Kidney (tissue), 14 donors: ENCODE measurements around the gene ARFGEF3. TPM values are rescaled to one million over a fixed set of nuclear protein-coding genes. Genes with fewer than 3 reads are reported as not detected.

Experiments used
- DNase-seq, 5 donors: peaks; one replicate each; pipeline ENCODE4 v3.0.0-alpha.2; 2013 to 2020
- FAIRE-seq: peaks from 2 replicates; lab custom pipeline; 2012; peaks lifted over from hg19 to GRCh38; lab: Jason Lieb, UNC
- H3K27ac ChIP-seq, 2 donors: one replicate each; pipeline ENCODE4 v1.7.0; 2013; ENCODE audit warnings: low read depth in 2 of 2, low read length in 2 of 2, inconsistent platforms in 1 of 2
- H3K27me3 ChIP-seq: one replicate; pipeline ENCODE4 v1.7.1; 2013; ENCODE audit warnings: low read length, inconsistent platforms; ENCODE audit not compliant: control insufficient read depth, insufficient read depth
- H3K36me3 ChIP-seq, 3 donors: one replicate each; pipeline versions ENCODE4 v1.7.0 to v1.7.1; 2013; ENCODE audit warnings: low read length in 3 of 3, control low read depth in 1 of 3, inconsistent platforms in 1 of 3; ENCODE audit not compliant: insufficient read depth in 3 of 3, control insufficient read depth in 2 of 3
- H3K4me1 ChIP-seq, 3 donors: one replicate each; pipeline versions ENCODE4 v1.7.0 to v1.7.1; 2013; ENCODE audit warnings: low read length in 3 of 3, inconsistent platforms in 1 of 3, low read depth in 1 of 3; ENCODE audit not compliant: control insufficient read depth in 2 of 3, insufficient read depth in 2 of 3
- H3K4me3 ChIP-seq, 3 donors: one replicate each; pipeline versions ENCODE4 v1.7.0 to v1.8.1; 2013; ENCODE audit warnings: low read length in 3 of 3, control low read depth in 1 of 3, inconsistent platforms in 1 of 3
- H3K9ac ChIP-seq, 3 donors: one replicate each; pipeline versions ENCODE4 v1.7.0 to v1.7.1; 2013; ENCODE audit warnings: low read length in 3 of 3, control low read depth in 1 of 3, inconsistent platforms in 1 of 3
- H3K9me3 ChIP-seq, 3 donors: one replicate each; pipeline versions ENCODE4 v1.7.0 to v1.7.1; 2013; ENCODE audit warnings: low read length in 3 of 3, control low read depth in 1 of 3, inconsistent platforms in 1 of 3; ENCODE audit not compliant: control insufficient read depth in 2 of 3, insufficient read depth in 1 of 3
- intact Hi-C: fragments of 100-400 bp; cut with DNase I; formaldehyde crosslinking; loops from one replicate; pipeline ENCODE4 v1.11.1; 2022
- polyA plus RNA-seq: library from polyadenylated mRNA; stranded (reverse); fragments of 350-450 nt; fragmentation: Illumina TruSeq; extraction: RNeasy Lipid Tissue Mini Kit (QIAGEN cat#74804); gene quantifications from one replicate; pipeline ENCODE4 v1.2.3, GENCODE V29; 2014; ENCODE audit warnings: low read depth, low replicate concordance; ENCODE audit not compliant: insufficient read depth
- total RNA-seq: library from RNA; stranded (reverse); fragmentation: NEBNext Ultra II Directional; extraction: Animal tissue kit (Norgen Biotek cat#: 25700); gene quantifications from one replicate; pipeline ENCODE4 v1.2.1, GENCODE V29; 2021
- TF ChIP-seq, protein P1 (sequence below): IDR thresholded peaks from 3 replicates; pipeline ENCODE4 v1.5.1; 2012; ENCODE audit warnings: mild to moderate bottlenecking, moderate library complexity, borderline replicate concordance; ENCODE audit not compliant: insufficient read depth; ENCODE audit errors: extremely low read depth
- donor health status: control.
- donor health status: control.
- donor health status: control.
- donor health status: control.
- donor health status: control.
- donor health status: DM: yes; HTN: yes; CAD: no.
- donor health status: Normal renal cell carcinoma (clear cell type).

The ARFGEF3 gene
- total and polyA plus RNA-seq, 2 donors from 2014 or later: 1.2 to 7.8 TPM

DNA sequence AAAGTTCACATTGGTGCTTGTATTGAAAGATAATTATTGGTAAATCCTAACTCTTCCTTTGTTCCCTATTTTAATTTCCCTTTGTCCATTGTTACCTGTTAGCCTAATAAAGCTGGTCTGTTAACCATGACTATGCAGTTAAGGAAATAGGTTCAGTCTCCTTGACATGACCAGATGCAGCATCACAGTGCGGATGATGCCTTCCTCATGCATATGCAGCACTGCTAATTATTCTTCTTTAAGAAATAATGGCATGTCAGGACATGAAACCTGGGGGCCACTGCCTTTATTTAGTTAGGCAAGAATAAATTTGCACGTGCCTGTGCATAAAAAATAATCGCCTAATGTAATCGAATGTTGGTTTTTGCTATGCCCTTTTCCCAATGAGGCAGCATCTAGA is 40.1 kb downstream of the ARFGEF3 start:
- TF ChIP-seq, protein P1, sequence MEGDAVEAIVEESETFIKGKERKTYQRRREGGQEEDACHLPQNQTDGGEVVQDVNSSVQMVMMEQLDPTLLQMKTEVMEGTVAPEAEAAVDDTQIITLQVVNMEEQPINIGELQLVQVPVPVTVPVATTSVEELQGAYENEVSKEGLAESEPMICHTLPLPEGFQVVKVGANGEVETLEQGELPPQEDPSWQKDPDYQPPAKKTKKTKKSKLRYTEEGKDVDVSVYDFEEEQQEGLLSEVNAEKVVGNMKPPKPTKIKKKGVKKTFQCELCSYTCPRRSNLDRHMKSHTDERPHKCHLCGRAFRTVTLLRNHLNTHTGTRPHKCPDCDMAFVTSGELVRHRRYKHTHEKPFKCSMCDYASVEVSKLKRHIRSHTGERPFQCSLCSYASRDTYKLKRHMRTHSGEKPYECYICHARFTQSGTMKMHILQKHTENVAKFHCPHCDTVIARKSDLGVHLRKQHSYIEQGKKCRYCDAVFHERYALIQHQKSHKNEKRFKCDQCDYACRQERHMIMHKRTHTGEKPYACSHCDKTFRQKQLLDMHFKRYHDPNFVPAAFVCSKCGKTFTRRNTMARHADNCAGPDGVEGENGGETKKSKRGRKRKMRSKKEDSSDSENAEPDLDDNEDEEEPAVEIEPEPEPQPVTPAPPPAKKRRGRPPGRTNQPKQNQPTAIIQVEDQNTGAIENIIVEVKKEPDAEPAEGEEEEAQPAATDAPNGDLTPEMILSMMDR: no peak
- no peak overlapping the region for H3K9ac ChIP-seq
- intact Hi-C loops: no loop called here
- FAIRE-seq (no peak), DNase-seq (no peak)
- H3K4me1 ChIP-seq: no peaks in the 10 kb centered on the region
- H3K27ac ChIP-seq: no peak overlapping the region
- no peaks in the 10 kb centered on the region for H3K9me3 ChIP-seq
- H3K4me3 ChIP-seq: no peak overlapping the region
- H3K27me3 ChIP-seq: no peaks in the 10 kb centered on the region
- H3K36me3 ChIP-seq: no peaks in the 10 kb centered on the region

- intact Hi-C loops: no loop called here
- H3K9ac ChIP-seq: no peak overlapping the region
- no peaks in the 10 kb centered on the region for H3K27me3 ChIP-seq
- H3K9me3 ChIP-seq: no peaks in the 10 kb centered on the region
- no peaks in the 10 kb centered on the region for H3K4me1 ChIP-seq
- no peak overlapping the region for H3K4me3 ChIP-seq
- H3K27ac ChIP-seq: no peak overlapping the region
- no peaks in the 10 kb centered on the region for H3K36me3 ChIP-seq
- TF ChIP-seq, protein P1: no peak
- DNase-seq: no peak
- no peak for FAIRE-seq
Measured at GRCh38 chr6:138203315-138203714, 41.6 kb downstream of the ARFGEF3 start.

- no peak overlapping the region for H3K9ac ChIP-seq
- no peaks in the 10 kb centered on the region for H3K9me3 ChIP-seq
- no peak for DNase-seq
- FAIRE-seq: no peak
- H3K27me3 ChIP-seq: no peaks in the 10 kb centered on the region
- no peaks in the 10 kb centered on the region for H3K36me3 ChIP-seq
- no peak overlapping the region for H3K4me3 ChIP-seq
- H3K27ac ChIP-seq: no peak overlapping the region
- intact Hi-C loops: no loop called here
- TF ChIP-seq, protein P1: no peak
- no peaks in the 10 kb centered on the region for H3K4me1 ChIP-seq
Measured at GRCh38 chr6:138204303-138204702, 42.6 kb downstream of the ARFGEF3 start.

DNA sequence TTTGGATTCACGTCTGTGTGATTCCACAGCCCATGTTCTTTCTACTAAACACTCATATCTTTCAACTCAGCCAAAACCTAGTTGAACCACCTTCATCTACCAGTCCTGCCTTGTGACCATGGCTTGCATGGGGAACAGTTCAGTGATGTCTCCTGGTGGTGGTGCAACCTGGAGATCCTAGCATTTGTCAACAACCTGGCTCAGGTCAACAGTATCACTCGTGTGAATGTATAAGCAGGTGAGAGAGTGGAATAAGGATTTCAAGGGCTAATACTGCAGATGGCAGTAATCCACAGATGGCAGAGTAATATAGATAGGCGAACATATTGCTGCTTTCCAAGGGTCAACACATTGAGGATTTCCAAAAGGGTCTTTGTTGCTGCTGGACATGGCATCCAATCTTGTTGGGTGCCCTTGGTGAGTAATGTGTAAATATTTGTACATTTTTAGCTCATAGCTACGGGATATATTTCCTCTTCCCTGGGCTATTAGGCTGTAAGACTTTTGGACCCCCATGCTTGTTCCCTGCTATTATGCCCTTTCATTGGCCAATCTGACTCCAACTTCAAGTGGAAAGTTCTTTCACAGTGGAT is 43.1 kb downstream of the ARFGEF3 start:
- DNase-seq (no peak), FAIRE-seq (no peak)
- H3K9me3 ChIP-seq: no peaks in the 10 kb centered on the region
- H3K27me3 ChIP-seq: no peaks in the 10 kb centered on the region
- H3K4me1 ChIP-seq: no peaks in the 10 kb centered on the region
- no peaks in the 10 kb centered on the region for H3K36me3 ChIP-seq
- no peak overlapping the region for H3K27ac ChIP-seq
- intact Hi-C loops: no loop called here
- no peak overlapping the region for H3K4me3 ChIP-seq
- TF ChIP-seq, protein P1: no peak
- no peak overlapping the region for H3K9ac ChIP-seq
